GM21723 (cell line): ENCODE measurements around the gene PRXL2A.
"Not testable (repeated sequence)": the region's sequence is repeated elsewhere in the genome, so short reads cannot be mapped to it uniquely, and the experiment has no call there.

Experiments
- ATAC-seq: cut with Tn5 transposase; IDR thresholded peaks from one replicate; pipeline ENCODE4 v1.9.1; 2021; ENCODE audit warnings: mild to moderate bottlenecking, moderate library complexity; ENCODE audit not compliant: unreplicated experiment

The PRXL2A gene

DNA sequence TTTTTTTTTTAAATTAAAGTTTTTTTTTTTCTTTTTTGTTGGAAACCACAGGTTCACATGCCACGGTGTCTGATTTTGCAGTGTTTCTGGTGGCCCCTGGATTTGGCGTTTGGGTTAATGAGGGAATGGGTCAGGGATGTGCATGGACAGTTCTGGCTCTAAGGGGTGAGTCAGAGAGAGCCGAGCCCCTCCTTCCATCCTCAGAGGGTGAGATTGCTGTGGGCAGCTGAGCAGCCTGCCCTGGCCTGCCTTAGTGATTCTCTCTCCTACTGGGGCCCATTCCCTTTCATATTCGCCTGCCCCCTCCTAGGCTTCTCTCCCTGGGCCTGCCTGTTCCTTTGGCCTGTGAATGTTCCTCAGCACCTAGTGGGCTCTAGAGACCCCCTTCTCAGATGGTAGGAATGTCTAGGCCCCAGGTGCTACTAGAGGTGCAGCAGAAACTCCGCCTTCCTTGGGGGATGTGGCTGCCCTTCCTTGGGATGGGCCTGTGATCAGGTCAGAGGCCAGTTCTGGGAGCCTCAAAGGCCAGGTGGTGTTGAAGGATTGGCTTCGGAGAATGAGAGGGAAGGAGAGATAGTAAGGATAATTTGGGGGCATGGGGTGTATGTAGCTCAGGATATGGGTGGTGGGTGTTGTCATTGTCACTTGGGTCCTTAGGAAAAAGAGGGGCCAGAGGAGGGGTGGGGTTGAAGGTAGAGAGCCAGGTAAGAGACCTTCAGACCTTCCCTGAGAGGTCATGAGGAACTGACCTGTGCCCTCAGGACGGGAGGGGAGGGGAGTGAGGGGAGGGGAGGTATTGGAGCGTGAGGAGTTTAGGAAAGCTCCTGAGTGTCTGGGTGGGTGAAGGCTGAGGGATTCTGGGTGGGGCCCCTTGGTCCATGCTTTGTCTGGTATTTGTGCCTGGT, 65.6 kb downstream of the PRXL2A start:
- no peak for ATAC-seq

DNA sequence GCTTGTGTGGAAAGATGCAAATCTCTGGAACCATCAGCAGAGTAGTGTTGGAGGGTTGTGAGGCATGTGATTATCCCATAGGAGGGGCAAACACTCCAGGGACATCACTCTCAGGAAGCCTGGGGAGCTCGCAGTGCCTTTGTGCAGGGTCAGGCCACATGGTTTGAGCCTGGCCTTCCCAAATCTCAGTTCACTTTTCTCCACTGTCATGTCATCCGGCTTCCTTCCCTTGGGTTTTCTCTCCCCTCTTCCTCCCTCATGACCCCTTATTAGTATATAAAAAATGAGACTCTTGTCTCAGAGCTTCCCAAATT, 66.2 kb downstream of the PRXL2A start:
- no peak for ATAC-seq

DNA sequence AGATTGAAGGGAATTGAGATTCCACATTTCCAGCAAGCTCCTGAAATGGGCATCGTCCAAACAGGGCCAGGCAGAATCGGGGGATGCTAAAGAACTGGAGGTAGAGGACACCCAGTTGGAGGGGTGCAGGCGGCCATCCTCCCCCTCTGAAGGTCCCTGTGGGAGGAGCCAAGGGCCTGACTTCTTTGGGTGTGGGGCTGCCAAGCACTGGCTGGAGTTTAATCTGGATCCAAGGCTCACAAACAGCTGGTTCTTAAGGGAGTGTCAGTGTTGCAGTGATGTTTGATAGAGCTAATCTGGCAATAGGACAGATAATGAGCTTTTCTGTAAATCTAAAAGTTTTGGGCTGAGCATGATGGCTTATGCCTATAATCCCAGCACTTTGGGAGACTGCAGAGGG, 66.6 kb downstream of the PRXL2A start:
- ATAC-seq = no peak

DNA sequence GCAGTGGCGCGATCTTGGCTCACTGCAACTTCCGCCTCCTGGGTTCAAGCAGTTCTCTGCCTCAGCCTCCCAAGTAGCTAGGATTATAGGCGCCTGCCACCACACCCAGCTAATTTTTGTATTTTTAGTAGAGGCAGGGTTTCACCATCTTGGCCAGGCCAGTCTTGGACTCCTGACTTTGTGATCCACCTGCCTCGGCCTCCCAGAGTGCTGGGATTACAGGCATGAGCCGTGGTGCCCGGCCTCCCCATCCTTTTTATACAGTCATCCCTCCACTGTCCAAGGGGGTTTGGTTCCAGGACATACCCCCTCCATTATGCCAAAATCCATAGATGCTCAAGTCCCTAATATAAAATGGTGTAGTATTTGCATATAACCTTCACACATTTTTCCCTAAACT, 67.3 kb downstream of the PRXL2A start:
- ATAC-seq = not testable (repeated sequence)

DNA sequence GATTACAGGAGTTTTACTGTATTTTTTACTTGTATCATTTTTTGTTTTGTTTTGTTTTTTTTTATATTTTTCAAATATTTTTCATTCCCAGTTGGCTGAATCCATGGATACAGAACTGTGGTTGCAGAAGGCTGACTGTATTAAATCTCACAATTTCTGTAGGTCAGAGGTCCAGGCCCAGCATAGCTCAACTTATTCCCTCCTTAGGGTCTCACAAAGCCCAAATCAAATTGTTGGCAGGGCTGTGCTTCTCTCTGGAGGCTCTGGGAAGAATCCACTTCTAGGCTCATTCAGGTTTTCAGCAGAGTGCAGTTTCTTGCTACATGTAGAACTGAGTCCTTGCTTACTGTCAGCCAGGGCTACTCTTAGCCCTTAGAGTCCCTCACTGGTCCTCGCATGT, 68.3 kb downstream of the PRXL2A start:
- no peak for ATAC-seq

DNA sequence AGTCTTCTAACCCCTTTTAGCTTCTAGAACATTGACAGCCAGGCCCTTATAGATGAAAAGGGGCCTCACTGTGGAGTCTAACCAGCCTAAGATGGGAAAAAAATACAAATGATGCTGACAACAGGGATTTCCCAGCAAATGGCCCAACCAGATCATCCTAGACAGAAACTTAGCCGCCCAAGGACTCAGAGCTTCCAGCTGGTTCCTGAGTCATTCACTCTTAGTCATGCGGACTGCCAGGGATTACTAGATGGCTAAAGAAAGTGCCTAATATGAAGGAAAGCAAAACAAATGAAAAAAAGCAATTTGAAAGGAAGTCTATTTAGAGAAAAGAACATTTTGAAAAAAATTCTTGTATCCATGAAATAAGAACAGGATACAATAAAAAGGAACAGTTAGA, 69.5 kb downstream of the PRXL2A start:
- no peak for ATAC-seq

DNA sequence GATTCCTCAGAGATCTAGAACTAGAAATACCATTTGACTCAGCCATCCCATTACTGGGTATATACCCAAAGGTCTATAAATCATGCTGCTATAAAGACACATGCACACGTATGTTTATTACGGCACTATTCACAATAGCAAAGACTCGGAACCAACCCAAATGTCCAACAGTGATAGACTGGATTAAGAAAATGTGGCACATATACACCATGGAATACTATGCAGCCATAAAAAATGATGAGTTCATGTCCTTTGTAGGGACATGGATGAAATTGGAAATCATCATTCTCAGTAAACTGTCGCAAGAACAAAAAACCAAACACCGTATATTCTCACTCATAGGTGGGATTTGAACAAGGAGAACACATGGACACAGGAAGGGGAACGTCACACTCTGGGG, 72.0 kb downstream of the PRXL2A start:
- not testable (repeated sequence) for ATAC-seq

DNA sequence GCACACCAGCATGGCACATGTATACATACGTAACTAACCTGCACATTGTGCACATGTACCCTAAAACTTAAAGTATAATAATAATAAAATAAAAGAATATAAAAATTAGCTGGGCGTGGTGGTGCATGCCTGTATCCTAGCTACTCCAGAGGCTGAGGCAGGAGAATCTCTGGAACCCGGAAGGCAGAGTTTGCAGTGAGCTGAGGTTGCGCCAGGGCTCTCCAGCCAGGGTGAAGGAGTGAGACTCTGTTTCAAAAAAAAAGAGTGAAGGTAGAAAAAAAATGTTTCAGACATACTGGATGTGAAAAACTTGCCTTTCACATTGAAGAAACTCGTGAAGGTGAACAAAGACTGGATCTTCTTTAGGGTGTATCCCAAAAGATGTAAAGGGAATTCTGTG, 72.5 kb downstream of the PRXL2A start:
- no peak for ATAC-seq

DNA sequence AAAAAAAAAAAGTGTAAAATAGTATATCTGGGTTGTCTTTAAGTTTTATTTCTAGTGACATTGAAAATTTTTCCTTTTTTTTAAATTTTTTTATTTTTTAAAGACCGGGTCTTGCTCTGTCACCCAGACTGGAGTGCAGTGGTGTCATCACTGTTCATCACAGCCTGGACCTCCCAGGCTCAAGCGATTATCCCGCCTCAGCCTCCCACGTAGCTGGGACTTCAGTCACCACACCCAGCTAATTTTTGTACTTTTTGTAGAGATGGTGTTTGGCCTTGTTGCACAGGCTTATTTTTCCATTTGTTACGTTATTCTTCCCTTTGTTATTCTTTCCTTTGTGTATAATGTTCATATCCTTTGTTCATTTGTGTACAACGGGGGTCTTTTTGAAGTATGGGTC, 75.9 kb downstream of the PRXL2A start:
- no peak for ATAC-seq

DNA sequence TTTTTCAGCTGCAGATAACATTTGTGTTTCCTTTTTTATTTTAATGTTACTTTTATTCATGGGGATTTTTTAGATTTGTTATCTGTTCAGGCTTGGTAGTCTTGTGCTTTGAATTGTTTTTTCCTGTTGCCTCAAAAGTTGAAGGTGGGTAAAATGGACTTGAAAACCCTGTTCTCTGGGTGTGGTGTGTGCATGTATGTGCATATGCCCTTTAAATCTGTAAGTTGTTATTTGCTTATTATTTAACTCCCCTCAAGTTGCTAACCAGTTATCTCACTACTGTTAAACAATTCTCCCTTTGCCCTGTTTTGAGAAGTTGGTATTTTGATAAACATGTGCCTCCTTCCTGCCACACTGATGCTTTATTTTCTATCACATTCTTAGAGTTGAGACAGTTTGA, 76.3 kb downstream of the PRXL2A start:
- ATAC-seq = no peak

DNA sequence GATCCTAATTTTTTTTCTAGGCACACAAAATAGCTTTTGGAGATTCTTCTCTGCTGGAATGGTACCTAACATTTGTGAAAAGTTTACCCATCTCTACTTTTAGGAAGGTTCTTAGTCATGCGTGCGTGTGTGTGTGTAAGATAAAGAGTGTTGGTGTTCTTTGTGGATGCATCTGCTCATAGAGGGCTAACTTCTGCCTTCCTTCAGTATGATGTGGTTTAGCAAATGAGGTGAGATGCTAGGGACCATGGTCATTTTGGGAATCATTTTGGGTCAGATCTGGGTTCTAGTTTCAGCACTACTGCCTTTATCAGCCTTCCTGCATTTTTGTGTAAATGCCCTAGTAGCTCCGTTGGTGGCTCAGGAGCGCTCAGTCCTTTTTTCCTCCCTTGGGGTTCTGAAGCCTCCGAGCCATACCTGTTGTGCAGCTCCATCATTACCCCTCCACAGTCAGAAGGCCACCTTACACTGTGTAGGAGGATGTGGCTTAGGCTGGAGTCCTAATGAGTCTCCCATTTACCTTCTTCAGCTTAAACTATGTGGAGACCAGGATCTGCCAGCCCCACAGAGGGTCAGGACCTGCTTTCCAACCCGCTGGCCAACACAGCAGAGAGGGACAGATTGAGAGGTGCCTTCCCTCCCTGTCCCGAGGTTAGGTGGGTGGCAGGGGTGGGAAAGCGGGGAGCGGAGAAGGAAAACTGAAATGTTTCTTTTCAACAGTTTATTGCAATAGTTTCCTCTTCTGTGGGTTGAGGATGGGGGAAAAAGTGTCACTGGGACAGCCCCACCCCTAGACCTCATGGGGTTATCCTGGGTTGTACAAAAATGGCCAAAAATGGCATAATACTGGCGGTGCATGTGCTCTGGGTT, 77.0 kb downstream of the PRXL2A start:
- ATAC-seq = no peak

DNA sequence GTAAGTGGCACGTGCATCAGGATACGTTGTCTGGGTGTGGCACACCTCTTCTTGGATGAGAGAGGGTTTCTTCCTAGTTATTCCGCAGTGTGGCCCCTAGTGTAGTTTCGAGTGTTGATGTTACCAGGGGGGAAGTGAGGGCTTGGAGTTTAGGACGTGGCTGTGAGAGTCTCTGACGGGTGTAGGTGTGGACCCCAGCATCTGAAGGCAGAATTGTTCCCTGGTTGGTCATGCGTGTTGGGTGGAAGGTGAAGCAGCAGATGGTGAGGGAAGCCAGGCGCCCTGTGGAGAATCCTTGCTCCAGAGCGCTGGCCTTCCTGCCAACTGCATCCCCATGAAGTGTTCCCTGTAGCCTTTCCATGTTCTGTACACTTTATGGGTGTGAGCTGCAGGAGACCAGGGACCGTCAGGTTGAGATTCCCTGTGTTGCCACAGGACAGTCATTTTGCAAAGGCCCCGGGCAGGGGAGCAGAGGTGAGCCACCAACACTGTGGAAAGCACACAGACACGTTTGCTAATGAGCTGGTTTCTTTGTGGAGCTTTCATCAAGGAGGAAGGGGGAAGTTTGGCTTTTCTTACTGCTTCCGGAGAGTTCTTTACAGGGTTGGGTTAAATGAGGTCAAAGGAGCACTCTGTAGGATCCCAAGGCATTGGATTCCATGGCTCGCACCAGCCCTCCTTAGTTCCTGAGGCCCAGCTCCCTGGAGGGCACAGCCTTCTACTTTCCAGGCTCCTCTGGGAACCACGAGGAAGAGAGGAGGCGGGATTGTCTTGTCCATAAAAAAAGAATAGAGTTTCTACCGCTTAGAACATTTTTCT, 77.8 kb downstream of the PRXL2A start:
- no peak for ATAC-seq
